Left renal cortex interstitium (tissue), 4 donors: Measurements from ENCODE around the gene KDM2B. TPM values are rescaled to one million over a fixed set of nuclear protein-coding genes. Genes with fewer than 3 reads are reported as not detected.
A peak's percentile ranks its signal among the peaks of the same experiment; 100 is the strongest.

Experiments used
- DNase-seq, 4 donors: peaks; one replicate each; pipeline ENCODE4 v3.0.0-alpha.2; 2013; ENCODE audit warnings: low read depth in 4 of 4, low spot score in 2 of 4, missing footprints in 1 of 4
- polyA plus RNA-seq, 4 donors: library from polyadenylated mRNA; unstranded; fragments of 120-200 nt; gene quantifications; one replicate each; pipeline ENCODE4 v1.2.1, GENCODE V29; 2013; ENCODE audit not compliant: insufficient read length in 4 of 4

KDM2B gene
- polyA plus RNA-seq, result 10 to 100 TPM; 64.1 to 88.8 (median 73.2) TPM

DNA sequence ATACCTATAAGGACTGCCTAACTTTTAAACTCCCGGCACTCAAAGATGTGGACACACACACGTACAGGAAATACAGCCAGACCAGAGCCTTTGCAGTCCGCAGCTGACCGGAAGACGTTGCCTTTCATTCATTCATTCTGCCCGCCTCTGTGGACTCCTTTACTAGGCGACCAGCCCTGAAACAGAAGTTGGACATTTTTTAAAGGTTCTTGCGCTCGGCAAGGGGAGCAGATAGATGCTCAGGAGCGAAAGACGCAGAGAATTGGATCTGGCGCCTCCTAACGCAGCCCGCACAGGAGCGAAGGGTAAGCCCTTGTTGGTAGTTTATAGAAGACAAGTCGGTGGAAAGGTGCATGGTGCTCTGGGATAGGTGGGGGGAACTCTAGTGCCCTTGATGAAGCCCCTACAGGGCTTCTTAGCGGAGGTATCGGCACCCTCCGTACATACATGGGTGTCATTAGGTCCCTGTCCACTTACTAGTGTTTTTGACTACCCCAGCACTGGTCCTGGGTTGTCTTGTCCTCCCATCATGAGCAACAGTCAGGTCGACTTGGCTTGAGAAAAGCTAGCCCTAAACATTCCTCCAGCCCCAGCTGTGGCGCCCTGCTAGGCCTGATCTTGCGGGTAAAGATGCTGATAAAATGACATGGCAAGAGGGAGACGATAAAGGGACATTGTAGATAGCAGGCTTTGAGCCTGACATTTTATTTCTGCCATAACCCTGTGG lies at the start of gene KDM2B:
Gene KDM2B (minus strand): TSS at position 65 of the 727 bp plus-strand sequence. CDS start 112 bp downstream, outside the sequence.
- DNase-seq, result no peak

DNA sequence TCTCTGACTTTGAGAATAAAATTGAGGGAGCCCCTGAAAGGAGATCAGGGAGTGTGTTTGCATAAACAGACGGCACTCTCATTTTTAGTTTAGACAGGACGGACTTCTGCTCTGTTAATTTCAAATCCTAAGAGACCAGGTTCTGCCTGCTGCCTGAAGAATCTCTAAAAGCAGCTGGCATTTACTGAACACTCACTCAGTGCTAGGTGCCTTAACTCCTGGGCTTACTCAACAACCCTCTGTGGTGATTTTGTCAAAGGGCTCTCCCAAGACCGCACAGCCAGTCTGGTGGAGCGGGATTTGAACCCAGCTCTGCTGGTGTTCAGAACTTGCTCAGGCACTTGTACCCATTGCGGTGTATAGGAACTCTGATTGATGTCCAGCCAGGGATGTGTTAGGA lies 47.7 kb upstream of the KDM2B start:
- DNase-seq, result no peak

- DNase-seq, result no peak
Observed at GRCh38 chr12:121628037-121628436, 47.2 kb upstream of the KDM2B start.

- DNase-seq, result peak in 3 of 4 donors; percentile 33 to 61 (median 37)
Observed at GRCh38 chr12:121626853-121627640, 46.2 kb upstream of the KDM2B start.

DNA sequence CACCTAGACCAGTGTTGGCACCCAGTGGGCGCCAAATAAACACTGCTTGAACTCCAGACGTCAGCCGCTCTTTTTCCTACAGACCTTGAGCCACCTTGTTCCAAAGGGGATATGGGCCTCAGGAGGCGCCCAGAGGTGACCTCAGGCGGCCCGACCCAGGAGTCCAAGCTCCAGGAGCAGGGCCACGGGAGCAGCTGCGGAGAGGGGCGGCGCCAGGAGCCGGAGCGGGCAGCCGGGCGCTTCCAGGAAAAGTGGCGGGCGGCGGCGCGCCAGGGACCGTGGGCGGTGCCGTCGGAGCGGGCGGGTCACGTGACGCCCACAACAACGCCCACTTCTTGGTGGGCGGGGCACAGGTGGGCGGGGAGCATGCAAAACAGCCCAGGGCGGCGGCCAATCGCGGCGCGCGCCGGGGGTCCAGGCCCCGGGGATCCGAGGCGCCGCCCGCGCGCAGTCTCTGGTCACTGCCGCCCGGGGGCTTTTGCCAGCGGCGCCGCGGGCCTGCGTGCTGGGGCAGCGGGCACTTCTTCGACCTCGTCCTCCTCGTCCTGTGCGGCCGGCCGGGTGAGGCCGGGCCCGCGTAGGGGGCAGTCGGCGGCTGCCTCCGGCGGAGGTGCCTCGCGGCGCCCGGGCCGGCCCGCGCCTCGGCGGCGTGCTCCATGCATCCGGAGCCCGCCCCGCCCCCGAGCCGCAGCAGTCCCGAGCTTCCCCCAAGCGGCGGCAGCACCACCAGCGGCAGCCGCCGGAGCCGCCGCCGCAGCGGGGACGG lies 45.4 kb upstream of the KDM2B start, which contains the start of gene ORAI1:
Gene ORAI1 (plus strand): TSS at position 444 of the 766 bp plus-strand sequence.
- peak; percentile 77 to 95 (median 90) for DNase-seq

GRCh38 chr12:121620333-121620891 lies 39.6 kb upstream of the KDM2B start:
- DNase-seq, result no peak

GRCh38 chr12:121618659-121619233 lies 37.9 kb upstream of the KDM2B start:
- no peak for DNase-seq

GRCh38 chr12:121614872-121615467 lies 34.1 kb upstream of the KDM2B start:
- no peak for DNase-seq

- DNase-seq, result no peak
Observed at GRCh38 chr12:121613462-121613861, 32.6 kb upstream of the KDM2B start.

DNA sequence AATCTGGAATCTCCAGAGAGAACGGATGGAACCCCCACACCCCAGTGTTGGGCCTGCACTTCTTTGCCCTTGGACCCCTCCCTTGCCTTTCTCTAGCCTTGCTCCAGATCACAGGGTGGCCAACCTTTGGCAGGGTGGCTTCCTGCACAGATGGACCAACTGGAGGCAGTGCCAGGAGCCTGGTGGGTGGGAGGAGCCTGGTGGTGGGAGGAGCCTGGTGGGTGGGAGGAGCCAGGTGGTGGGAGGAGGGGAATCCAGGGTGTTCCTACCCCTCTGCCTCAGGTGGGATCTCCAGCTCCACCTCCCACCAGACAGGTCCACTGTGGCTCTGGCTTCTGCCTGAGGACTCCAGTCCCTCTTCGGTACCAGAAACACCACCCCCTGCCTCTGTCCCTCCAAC lies 30.5 kb upstream of the KDM2B start:
- no peak for DNase-seq

DNA sequence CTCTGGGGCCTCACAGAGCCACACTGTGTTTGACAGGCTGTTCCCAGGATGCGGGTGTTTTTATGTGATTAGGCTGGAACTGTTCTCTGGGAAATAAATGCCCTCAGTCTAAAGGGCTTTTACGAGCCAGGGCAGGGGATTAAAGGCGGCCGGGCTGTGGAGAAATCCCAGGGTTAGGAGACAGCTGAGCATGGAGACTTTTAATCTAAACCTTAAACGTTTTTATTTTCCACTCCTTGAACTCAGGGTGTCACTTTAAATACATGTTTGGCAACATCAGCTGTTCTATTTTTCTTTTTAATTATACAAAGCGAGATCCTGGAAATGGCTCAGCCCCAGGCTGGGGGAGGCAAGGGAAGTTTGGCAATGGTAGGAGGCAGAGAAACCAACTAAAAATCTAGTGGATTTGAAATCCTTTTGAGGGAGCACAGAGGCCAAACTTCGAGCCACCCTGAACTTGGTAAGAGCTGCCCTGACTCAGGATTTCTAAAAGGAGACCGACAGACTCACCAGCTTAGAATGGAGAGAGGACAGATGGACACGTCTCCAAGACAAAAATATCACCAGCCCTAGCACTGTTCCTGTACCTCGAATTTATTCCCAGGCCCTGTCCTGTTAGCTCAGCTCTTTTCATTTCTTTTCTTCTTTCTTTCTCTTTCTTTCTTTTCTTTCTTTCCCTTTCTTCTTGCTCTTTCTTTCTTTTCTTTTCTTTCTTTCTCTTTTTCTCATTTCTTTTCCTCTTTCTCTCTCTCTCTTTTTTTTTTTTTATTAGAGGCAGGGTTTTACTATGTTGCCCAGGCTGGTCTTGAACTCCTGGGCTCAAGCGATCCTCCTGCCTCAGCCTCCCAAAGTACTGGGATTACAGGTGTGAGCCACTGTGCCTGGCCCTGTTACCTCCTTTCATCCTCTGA lies 29.7 kb upstream of the KDM2B start:
- DNase-seq, result peak in 1 of 4 donors; percentile 28

DNA sequence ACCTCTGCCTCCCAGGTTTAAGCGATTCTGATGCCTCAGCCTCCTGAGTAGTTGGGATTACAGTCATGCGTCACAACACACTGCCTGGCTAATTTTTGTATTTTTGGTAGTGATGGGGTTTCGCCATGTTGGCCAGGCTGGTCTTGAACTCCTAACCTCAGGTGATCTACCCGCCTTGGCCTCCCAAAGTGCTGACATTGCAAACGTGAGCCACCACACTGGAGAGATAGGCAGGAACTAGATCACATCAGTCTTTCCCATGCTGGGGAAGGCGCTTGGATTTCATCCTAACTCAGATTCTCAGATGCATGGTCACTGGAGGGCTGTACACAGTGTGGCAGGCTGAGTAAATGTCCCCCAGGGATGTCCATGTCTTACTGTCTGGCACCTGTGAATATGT lies 27.5 kb upstream of the KDM2B start:
- DNase-seq, result no peak

- no peak for DNase-seq
Observed at GRCh38 chr12:121603581-121603980, 22.8 kb upstream of the KDM2B start.

DNA sequence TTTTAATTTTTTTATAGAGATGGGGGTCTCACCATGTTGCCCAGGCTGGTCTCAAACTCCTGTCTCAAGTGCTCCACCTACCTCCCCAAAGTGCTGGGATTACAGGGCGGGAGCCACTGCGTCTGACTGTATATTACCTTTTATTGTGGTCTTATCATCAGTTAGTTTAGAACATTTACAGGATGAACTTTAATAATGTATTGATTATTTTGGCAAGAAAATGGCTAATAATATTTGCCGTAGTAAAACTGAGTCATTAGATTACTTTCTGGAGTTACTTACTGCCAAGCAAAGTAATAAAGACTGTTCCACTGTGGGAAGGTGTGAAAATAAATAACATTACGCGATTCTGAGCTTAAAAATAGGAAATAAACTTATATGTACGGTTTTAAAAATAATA lies 21.9 kb upstream of the KDM2B start:
- no peak for DNase-seq

DNA sequence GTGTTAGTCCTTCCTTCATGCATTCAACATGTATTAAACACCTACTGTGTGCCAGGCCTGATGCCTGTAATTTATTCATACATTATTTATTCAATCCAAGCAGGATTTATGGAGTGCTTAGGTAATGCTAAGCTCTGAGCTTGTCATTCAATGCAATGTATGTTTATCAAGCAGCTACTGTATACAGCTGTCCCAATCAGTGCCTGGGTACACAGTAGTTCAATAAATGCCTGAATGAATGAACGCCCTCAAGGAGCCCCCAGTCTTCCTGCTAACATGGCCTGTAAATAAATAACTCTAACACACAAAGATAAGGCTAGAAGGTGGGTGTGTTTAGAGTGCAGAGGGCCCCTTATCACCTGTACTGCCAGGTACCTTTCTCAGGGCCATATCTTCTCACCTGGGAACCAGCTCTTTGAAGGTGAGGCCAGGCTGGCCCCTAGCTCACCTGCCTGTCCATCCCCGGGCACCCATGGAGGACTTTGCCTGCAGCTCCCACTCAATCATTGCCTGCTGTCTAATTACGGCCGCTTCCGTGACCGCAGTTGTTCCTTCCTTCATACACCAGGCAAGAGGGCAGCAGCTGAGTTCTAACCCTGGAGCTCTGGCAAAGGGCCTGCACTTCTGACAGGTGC lies 20.0 kb upstream of the KDM2B start:
- no peak for DNase-seq

GRCh38 chr12:121596526-121596925 lies 15.7 kb upstream of the KDM2B start:
- DNase-seq, result no peak

DNA sequence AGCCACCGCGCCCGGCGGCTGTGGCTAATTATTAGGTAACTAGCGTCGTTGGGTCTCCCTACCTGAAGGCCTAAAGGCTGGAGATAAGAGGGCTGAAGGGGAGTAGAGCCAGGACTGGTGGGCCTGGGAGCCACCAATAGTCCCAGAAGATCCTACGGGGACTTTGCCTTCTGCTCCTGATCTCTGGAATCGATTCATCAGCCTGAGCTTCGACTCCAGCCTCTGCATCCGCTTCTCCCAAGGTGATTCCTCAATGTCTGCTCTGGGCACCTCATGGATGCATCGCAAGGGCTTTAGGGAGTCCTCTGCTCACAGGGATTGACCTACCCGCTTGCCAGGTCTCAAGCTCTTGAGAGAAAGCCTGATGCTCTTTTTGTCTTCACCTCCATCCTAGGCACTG lies 14.7 kb upstream of the KDM2B start:
- DNase-seq, result no peak

GRCh38 chr12:121592320-121592719 lies 11.5 kb upstream of the KDM2B start:
- no peak for DNase-seq
